ACC112 (cell line): Measurements from ENCODE around the gene TFDP1.

ENCODE experiments used
- H2AFZ ChIP-seq: fragments of 200-600 bp; sonication (generic); one replicate; pipeline ENCODE4 v1.6.0; 2017; ENCODE audit warnings: antibody characterized with exemption, low read length; ENCODE audit not compliant: unreplicated experiment
- H3K27ac ChIP-seq: fragments of 200-600 bp; sonication (generic); 2 replicates; pipeline ENCODE4 v1.5.1; 2014; ENCODE audit warnings: low read depth, mild to moderate bottlenecking, antibody characterized with exemption, low read length, moderate library complexity
- H3K27me3 ChIP-seq: fragments of 200-600 bp; sonication (generic); 2 replicates; pipeline ENCODE4 v1.6.1; 2014; ENCODE audit warnings: mild to moderate bottlenecking, antibody characterized with exemption, low read length, moderate library complexity, mixed read lengths; ENCODE audit not compliant: insufficient read depth
- H3K36me3 ChIP-seq: fragments of 200-600 bp; sonication (generic); 2 replicates; pipeline ENCODE4 v1.6.1; 2016; ENCODE audit warnings: mild to moderate bottlenecking, antibody characterized with exemption, low read length, moderate library complexity, mixed read lengths; ENCODE audit not compliant: insufficient read depth
- H3K4me1 ChIP-seq: fragments of 200-600 bp; sonication (generic); one replicate; pipeline ENCODE4 v1.6.1; 2016; ENCODE audit warnings: low read length, mixed read lengths; ENCODE audit not compliant: insufficient read depth, unreplicated experiment, control insufficient read depth
- H3K4me3 ChIP-seq: fragments of 200-600 bp; sonication (generic); 2 replicates; pipeline ENCODE4 v1.5.1; 2014; ENCODE audit warnings: mild to moderate bottlenecking, low read depth, low read length
- H3K79me2 ChIP-seq: fragments of 200-600 bp; sonication (generic); one replicate; pipeline ENCODE4 v1.6.0; 2016; ENCODE audit warnings: low read length; ENCODE audit not compliant: control insufficient read depth, unreplicated experiment, insufficient read depth

Gene TFDP1

DNA sequence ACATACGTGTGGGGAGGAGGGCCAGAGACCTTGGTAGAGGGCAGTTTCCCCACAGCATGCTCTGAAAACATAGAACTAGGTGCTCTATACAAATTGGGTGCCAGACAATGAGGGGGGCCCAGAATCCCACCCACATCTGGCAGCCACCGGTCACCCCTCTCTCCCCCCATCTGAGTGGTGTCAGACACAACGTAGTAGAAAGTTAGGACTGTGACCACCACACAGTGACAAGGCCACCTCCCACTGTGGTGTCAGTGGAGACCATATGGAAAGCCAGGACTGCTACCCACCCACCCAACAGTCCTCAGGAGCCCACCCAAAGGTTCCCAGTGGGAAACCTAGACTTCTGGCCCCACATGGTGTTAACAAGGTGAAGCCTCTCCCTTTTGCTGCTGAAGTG, 75.5 kb downstream of the TFDP1 start:
- no peak overlapping the region for H2AFZ ChIP-seq
- H3K27me3 ChIP-seq: no peaks in the 10 kb centered on the region; the same call in 1 of the 2 replicates
- H3K27ac ChIP-seq: no peak overlapping the region
- H3K4me1 ChIP-seq: no peaks in the 10 kb centered on the region
- H3K4me3 ChIP-seq: no peak overlapping the region
- H3K79me2 ChIP-seq: no peaks in the 10 kb centered on the region
- H3K36me3 ChIP-seq: no peaks in the 10 kb centered on the region

DNA sequence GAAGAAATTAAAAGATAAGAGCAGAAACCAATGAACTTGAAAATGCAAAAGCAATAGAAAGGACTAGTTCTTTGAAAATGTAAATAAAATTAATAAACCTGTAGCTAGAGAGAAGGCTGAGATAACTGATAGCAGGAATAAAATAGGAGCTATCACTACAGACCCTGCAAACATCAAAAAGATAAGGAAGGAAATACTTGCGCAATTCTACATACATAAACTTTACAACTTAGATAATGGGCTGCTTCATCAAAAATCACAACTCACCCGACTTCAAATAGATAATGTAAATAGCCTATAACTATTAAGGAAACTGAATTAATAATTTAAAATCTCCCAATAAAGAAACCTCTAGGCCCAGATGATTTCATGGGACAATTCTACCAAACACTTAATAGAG, 77.0 kb downstream of the TFDP1 start:
- H2AFZ ChIP-seq: no peak overlapping the region
- H3K36me3 ChIP-seq: no peaks in the 10 kb centered on the region
- H3K27me3 ChIP-seq: no peaks in the 10 kb centered on the region; the same call in 1 of the 2 replicates
- no peaks in the 10 kb centered on the region for H3K4me1 ChIP-seq
- H3K27ac ChIP-seq: no peak overlapping the region
- H3K79me2 ChIP-seq: no peaks in the 10 kb centered on the region
- no peak overlapping the region for H3K4me3 ChIP-seq

DNA sequence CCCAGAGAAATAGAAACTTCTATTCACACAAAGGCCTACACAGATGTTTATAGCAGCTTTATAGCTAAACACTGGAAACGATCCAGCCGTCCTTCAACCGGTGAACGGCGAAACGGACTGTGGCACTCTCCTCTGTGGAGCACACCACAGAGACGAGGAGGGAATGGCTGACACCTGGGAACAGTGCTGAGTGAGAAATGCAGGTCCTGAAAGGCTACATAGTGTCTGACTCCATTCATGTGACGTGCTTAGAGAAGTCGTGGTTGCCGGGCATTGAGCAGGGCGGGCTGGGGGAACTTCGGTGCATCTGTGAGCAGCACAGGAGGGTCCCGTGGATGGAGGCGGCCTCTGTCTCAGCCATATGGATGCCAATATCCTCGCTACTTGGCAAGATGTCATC, 79.4 kb downstream of the TFDP1 start:
- H3K36me3 ChIP-seq: no peaks in the 10 kb centered on the region
- H3K27me3 ChIP-seq: no peaks in the 10 kb centered on the region; the same call in 1 of the 2 replicates

DNA sequence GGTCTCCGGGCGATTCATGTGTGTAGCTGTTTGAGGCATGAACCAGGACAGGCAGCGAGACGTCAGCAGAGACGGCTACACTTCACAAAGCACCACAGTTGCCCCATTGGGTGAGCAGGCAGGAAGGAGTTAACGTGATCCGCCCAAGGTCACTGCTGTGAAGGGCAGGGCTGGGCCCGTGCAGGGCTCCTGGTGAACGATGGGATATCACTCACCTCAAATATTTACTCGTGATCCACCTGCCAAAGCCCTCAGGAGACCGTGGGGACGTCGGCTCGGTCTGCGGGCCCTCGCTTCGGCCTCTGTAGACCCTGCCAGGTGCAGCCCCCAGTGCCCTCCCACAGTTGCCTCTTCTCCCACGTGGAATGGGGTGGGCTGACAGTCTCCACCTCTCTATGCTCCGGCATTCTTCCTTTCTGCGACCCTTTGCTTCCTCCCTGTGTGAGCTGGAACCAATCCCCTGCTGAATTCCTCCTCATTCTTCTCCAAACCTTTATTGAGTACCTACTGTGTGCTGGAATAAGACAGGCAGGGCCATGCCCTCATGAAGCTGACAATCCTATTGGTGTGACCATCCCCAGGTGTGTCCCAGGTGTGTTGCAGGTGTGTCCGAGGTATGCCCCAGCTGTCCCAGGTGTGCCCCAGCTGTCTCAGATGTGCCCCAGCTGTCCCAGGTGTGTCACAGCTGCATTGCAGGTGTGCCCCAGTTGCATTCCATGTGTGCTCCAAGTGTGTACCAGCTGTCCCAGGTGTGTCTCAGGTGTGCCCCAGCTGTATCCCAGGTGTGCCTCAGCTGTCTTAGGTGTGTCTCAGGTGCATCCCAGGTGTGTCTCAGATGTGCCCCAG, 80.4 kb downstream of the TFDP1 start:
- Histone ChIP-seq H3K36me3 (no peaks in the 10 kb centered on the region), H3K27me3 (no peaks in the 10 kb centered on the region; the same call in 1 of the 2 replicates)

More for the DNA sequence above, 79.4 kb downstream of the TFDP1 start:
- Histone ChIP-seq H3K79me2 (no peaks in the 10 kb centered on the region), H2AFZ (no peak overlapping the region), H3K27ac (no peak overlapping the region), H3K4me3 (no peak overlapping the region), H3K4me1 (no peaks in the 10 kb centered on the region)

DNA sequence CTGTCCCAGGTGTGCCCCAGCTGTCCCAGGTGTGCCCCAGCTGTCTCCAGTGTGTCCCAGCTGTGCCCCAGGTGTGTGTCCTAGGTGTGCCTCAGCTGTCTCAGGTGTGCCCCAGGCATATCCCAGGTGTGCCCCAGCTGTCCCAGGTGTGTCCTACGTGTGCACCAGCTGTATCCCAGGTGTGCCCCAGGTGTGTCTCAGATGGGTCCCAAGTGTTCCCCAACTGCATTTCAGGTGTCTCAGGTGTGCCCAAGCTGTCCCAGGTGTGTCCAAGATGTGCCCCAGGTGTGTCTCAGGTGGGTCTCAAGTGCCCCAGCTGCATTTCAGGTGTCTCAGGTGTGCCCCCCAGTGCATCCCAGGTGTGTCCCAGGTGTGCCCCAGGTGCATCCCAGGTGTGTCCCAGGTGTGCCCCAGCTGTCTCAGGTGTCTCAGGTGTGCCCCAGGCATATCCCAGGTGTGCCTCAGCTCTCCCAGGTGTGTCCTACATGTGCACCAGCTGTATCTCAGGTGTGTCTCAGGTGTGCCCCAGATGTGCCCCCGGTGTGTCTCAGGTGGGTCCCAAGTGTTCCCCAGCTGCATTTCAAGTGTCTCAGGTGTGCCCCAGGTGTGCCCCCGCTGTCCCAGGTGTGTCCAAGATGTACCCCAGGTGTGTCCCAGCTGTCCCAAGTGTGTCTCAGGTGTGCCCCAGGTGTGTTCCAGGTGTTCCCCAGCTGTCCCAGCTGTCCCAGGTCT, 81.2 kb downstream of the TFDP1 start:
- no peak overlapping the region for H3K27ac ChIP-seq
- H3K79me2 ChIP-seq: no peaks in the 10 kb centered on the region
- H3K36me3 ChIP-seq: no peaks in the 10 kb centered on the region

More for the DNA sequence above, 80.4 kb downstream of the TFDP1 start:
- no peak overlapping the region for H3K4me3 ChIP-seq
- no peak overlapping the region for H3K27ac ChIP-seq
- H3K79me2 ChIP-seq: no peaks in the 10 kb centered on the region
- no peak overlapping the region for H2AFZ ChIP-seq
- H3K4me1 ChIP-seq: no peaks in the 10 kb centered on the region

DNA sequence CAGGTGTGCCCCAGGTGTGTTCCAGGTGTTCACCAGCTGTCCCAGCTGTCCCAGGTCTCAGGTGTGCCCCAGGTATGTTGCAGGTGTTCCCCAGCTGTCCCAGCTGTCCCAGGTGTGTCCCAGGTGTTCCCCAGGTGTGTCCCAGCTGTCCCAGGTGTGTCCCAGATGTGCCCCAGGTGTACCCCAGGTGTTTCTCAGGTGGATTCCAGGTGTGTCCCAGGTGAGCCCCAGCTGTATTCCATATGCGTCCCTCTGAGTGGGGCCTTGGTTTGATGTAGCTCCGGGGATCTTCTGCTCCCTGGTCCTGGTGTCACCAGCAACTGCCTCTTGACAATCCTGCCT, 81.7 kb downstream of the TFDP1 start:
- H3K27me3 ChIP-seq: no peaks in the 10 kb centered on the region; the same call in 1 of the 2 replicates
- H3K27ac ChIP-seq: no peak overlapping the region

More for the DNA sequence above, 81.2 kb downstream of the TFDP1 start:
- no peaks in the 10 kb centered on the region for H3K4me1 ChIP-seq
- H3K27me3 ChIP-seq: no peaks in the 10 kb centered on the region; the same call in 1 of the 2 replicates
- no peak overlapping the region for H3K4me3 ChIP-seq
- H2AFZ ChIP-seq: no peak overlapping the region

DNA sequence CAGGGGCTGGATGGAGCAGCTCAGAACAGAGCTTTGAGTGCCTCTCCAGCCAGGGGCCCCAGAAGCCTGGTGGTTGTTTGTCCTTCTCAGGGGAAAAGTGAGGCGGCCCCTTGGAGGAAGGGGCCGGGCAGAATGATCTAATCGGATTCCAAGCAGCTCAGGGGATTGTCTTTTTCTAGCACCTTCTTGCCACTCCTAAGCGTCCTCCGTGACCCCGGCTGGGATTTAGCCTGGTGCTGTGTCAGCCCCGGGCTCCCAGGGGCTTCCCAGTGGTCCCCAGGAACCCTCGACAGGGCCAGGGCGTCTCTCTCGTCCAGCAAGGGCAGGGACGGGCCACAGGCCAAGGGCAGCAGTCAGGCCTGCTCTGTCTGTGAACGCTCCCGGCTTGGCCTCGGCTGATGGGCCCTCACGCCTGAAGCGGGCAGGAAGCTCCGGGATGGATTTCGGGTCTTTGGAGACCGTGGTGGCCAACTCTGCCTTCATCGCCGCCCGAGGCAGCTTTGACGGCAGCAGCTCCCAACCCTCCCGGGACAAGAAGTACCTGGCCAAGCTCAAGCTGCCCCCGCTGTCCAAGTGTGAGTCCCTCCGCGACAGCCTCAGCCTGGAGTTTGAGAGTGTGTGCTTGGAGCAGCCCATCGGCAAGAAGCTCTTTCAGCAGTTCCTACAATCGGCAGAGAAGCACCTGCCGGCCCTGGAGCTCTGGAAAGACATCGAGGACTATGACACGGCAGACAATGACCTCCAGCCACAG, 82.6 kb downstream of the TFDP1 start, which contains the start of gene GRK1:
TSS of gene GRK1 (plus strand) at position 269 of the 751 bp plus-strand sequence. CDS start at position 437, 168 bp downstream.
- H2AFZ ChIP-seq: no peak within 1 kb of the TSS
- no peaks in the 10 kb centered on the region for H3K27me3 ChIP-seq
- H3K36me3 ChIP-seq: no peaks in the 10 kb centered on the region
- H3K4me3 ChIP-seq: no peak within 1 kb of the TSS
- no peaks in the 10 kb centered on the region for H3K4me1 ChIP-seq
- H3K27ac ChIP-seq: no peak within 1 kb of the TSS
- H3K79me2 ChIP-seq: no peaks in the 10 kb centered on the region

More for the DNA sequence above, 81.7 kb downstream of the TFDP1 start:
- Histone ChIP-seq H3K4me1 (no peaks in the 10 kb centered on the region), H3K36me3 (no peaks in the 10 kb centered on the region), H3K79me2 (no peaks in the 10 kb centered on the region), H2AFZ (no peak overlapping the region), H3K4me3 (no peak overlapping the region)

DNA sequence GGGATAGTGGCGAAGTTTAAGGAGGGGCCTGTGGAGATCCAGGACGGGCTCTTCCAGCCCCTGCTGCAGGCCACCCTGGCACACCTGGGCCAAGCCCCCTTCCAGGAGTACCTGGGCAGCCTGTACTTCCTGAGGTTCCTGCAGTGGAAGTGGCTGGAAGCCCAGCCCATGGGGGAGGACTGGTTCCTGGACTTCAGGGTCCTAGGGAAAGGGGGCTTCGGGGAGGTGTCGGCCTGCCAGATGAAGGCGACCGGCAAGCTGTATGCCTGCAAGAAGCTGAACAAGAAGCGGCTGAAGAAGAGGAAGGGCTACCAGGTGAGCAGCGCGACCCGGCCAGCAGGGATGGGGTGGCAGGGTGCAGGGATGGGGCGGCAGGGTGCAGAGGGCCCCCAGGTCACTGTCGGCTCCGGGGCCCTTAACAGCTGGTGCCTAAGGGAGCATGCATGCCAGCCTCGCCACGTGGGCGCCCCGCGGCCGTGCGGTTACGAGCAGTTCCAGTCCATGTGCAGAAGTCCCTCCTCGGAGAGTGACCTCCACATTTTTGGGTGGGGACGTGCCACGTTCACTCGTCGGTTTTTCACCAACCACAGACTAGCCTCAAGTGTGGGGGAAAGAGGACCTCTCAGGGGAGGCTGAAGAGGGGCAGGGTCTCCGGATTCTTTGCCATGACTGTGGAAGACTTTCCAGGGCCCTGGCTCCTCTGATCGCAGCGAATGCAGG, 83.4 kb downstream of the TFDP1 start:
- Histone ChIP-seq H3K79me2 (no peaks in the 10 kb centered on the region), H3K27me3 (no peaks in the 10 kb centered on the region), H3K4me1 (no peaks in the 10 kb centered on the region), H3K4me3 (no peak overlapping the region), H3K27ac (no peak overlapping the region), H3K36me3 (no peaks in the 10 kb centered on the region), H2AFZ (no peak overlapping the region)

DNA sequence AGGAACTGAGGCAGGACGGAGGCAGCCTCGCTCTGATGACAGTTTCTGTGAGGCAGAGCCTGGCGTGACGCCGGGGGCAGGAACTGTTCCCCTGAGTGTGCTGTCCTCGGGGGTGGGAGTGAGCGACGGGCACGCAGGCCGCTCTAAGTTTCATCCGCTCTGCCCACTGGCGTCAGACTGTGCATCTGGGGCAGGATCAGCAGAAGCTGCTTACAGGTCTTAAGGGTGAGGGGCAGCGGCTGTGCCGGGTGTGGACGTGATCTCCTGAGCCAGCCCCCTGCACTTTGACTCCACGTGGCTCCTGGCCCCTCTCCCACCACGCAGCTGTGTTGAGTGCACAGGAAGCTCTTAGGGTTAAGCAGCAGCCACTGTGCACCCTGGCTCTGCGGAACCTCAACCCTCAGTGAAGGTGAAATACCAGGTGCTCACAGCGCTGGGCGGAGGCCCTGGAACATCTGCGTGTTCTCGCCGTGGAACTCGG, 84.0 kb downstream of the TFDP1 start:
- Histone ChIP-seq H3K27ac (no peak overlapping the region), H3K4me1 (no peaks in the 10 kb centered on the region), H2AFZ (no peak overlapping the region), H3K27me3 (no peaks in the 10 kb centered on the region), H3K4me3 (no peak overlapping the region), H3K36me3 (no peaks in the 10 kb centered on the region), H3K79me2 (no peaks in the 10 kb centered on the region)
